Neural progenitor cell (in vitro differentiated cells): ENCODE data around the gene TPGS2.

Source experiments
- CTCF ChIP-seq: fragments of 200-600 bp; sonication (generic); IDR thresholded peaks from 2 replicates; pipeline ENCODE4 v1.5.1; 2017; ENCODE audit warnings: antibody characterized with exemption, mild to moderate bottlenecking
- EZH2 ChIP-seq: fragments of 200-600 bp; sonication (generic); IDR thresholded peaks from 2 replicates; pipeline ENCODE4 v1.6.1; 2017; ENCODE audit warnings: antibody characterized with exemption, mild to moderate bottlenecking, moderate library complexity
- EZH2phosphoT487 ChIP-seq: fragments of 200-600 bp; sonication (generic); IDR thresholded peaks from 2 replicates; pipeline ENCODE4 v1.6.1; 2017; ENCODE audit warnings: antibody characterized with exemption

- no peak for TF ChIP-seq CTCF
- no peak for TF ChIP-seq EZH2phosphoT487
- no peak for TF ChIP-seq EZH2
Observed at GRCh38 chr18:36821681-36822080, 7.1 kb downstream of the TPGS2 start.
